HG03103 (cell line): ENCODE results near the gene MANBA.

Experiments
- ATAC-seq: cut with Tn5 transposase; IDR thresholded peaks from one replicate; pipeline ENCODE4 v1.9.1; 2021; ENCODE audit warnings: low read depth; ENCODE audit not compliant: unreplicated experiment

The MANBA gene

GRCh38 chr4:102683881-102684609 lies 76.7 kb downstream of the MANBA start:
- ATAC-seq, result no peak

DNA sequence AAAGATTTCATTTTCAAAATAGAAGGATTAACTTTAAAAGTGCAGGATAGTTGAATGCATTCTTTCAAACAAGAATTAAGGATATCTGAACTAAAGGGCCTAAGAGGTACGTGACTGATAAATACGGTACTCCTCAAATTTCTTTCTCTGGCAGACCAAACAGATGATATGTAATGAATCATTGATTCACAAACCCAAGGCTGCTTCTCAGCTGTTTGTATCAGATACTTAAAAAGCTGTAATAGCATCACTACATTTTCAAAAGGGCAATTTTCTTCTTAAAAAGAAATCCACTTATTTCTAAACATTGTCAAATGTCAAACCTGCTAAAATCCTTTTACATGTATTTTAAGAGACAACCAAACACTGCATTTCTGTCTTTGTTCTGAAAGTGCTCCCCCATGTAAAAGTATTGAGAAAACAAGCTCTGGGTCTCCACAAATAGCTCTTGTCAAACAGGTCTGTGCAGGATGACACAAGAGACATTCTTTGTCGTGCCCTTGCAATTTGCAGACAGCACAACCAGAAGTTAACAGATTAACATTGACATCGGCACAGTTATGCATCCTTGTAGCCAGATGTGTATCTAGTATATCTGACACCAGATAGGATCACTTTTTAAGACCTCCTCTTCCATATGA lies 82.0 kb downstream of the MANBA start:
- no peak for ATAC-seq

- ATAC-seq, result no peak
These were observed 82.7 kb downstream of the MANBA start for GRCh38 chr4:102678107-102678506.

DNA sequence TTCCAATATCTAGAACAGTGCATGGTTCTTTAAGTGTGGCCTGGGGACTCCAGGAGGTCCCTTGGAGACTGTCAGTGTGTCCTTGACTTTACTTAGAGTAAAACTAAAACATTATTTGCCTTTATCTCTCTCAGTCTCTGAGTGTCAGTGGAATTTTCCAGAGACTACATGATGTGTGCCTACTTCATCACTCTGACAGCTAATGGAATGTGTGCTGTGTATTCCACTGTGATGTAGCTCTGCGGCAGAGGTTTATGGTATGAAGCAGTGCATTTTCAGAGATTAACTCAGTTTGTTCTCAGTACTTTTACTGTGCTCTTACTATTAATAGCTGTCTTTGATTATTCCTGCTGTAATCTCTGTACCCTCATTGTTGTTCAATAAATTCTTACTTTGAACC lies 85.6 kb downstream of the MANBA start:
- no peak for ATAC-seq

DNA sequence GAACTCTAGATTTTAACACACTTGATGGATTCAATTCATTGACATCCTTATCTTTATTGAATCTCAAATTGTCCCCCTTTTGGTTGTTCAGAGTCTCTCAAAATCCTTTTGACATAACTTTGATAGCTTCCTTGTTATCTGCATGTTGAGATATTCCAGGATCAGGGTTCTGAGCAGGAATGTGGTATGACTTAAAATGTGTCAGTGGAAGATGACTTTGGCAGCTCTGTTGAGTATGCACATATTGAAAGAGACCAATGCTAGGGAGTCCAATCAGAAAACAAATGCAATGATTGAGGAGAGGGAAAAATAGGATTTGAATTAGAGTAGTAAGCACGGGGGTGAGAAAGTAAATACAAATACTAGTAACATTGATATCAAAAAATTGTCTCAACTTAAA lies 93.8 kb downstream of the MANBA start:
- no peak for ATAC-seq

DNA sequence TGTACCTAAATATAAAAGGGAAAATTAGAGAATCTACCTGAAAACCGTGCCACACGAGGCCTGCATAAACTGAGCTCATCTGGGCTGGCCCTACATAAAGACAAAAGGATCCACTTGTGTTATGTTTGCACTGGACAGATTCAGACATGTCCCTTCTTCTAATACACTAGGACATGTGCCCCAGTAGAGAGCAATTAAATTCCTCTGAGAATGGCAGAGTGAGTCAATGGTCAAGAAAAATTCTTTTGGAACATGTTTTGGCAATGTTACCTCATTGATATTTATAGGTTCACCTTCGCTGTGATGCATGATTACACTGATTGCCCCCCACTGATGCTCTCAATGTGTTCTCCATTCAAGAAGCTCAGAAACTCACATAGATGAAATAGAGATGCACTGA lies 95.2 kb downstream of the MANBA start:
- ATAC-seq, result no peak

- no peak for ATAC-seq
These were observed 97.7 kb downstream of the MANBA start for GRCh38 chr4:102663073-102663472.

GRCh38 chr4:102657206-102657605 lies 103.6 kb downstream of the MANBA start:
- no peak for ATAC-seq

DNA sequence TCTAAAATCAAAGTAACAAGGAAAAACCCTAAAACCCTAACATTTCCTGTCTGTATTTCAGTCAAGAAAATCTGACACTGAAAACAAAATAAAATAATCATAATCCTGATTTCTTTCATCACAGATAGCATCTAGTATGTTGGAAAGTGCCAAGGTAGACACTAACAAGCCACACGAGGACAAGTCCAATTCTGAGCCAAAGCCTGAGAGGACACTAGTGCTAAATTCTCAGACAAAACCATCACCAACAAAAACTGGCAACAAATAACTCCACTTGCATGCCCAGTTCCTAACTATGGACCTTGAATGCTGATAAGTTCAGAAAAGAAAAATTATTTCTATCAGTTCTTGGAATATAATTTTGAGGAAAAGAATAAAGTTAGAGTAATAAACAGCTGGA lies 113.7 kb downstream of the MANBA start:
- ATAC-seq, result no peak

DNA sequence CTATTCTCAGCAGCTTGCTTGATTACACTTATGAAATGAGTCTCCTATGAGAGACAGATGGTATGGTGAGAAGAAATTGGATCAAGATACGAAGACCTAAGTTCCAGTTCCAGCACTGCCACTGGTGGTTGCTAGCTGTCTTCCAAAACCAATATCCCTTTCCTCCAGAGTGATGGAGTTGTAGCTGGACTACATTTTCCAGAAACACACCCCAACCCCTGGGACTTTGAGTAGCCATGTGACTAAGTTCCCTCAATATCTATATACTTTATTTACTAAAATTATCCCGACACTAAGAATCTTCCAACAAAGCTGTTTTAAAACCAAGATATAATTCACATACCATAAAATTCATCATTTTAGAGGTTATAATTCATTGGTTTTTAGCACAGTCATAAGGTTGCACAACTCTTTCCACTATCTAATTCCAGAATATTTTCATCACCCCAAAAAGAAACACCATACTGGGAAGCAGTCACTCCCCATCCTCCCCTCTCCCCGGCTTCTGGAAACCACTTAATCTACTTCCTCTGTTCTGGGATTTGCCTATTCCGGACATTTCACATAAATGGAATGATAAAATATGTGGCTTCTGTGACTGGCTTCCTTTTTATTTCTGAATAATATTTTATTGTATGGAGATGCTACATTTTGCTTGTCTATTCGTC lies 118.0 kb downstream of the MANBA start:
- no peak for ATAC-seq

DNA sequence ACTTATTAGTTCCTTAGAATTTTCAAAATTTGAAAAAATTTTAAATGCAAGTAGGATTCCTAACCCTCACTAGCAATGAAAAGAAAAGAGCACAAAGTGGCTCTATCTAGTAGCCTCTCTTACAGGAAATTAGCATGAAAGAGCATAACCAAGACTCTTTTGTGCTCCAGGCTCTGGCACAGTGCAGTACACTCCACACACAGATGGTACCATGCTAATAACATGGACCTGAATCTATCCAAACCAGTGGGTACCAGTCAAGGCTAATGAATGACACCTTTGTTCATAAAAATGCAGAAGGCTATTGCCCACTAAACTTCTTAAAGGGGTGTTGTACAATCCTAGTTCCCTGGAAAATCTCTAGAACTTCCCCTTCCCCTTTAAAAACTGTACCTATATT lies 119.0 kb downstream of the MANBA start:
- ATAC-seq, result no peak

DNA sequence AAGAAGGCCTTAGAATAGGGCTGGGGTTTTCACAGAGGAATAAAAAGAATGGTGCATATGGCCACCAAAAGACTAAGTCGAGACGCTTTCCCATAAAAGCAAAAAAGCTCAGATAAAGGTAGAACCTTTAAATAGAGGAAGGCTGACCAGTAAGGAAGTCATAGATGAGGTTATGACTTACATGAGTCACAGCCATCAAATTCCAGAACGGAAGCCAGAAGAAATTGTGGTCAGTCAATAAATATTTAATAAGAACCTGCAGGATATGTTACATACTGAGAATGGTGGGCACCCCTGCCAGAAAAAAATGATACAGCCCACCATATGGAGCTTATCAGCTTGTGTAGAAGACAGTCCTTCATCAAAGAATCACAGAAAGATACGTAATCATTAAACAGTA lies 120.1 kb downstream of the MANBA start:
- no peak for ATAC-seq

- no peak for ATAC-seq
These were observed 121.2 kb downstream of the MANBA start for GRCh38 chr4:102639598-102639997.

DNA sequence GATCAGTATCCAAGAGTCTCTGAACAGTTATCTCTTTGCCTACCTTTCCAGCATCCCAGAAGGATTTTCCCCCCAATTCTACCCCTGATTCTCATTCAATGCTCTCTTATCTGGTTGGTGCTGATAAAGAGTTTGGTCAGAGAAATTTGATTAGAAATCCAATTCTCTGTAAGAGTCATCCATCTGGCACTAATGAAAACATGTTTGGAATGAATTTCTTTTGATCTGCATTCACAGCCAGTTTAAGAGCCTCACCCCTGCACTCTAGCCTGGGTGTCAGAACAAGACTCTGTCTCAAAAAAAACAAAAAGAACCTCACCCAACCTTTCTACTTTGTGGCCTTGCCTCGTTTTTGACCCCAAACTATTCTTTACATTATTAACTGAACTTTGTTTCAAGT lies 122.1 kb downstream of the MANBA start:
- ATAC-seq, result no peak

GRCh38 chr4:102637391-102637790 lies 123.4 kb downstream of the MANBA start:
- no peak for ATAC-seq

DNA sequence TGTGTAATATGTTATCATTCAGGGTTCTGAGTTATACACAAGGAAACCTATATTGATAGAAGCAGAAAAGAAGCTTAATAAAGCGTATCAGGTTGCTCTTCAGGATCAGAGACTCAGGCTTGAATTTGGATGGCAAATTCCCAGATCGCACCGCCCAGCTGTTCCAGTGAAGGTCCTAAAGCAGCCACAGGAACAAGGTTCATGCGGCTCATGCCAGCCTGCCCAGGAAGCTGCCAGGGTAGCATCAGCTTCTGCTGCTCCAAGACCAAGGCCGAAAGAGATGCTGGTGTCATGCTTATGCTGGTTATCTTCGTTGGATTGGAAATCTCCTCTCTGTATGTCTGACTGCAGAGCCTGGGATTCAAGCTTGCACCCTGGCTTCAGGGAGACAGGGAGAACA lies 127.7 kb downstream of the MANBA start:
- no peak for ATAC-seq

- no peak for ATAC-seq
These were observed 128.3 kb downstream of the MANBA start for GRCh38 chr4:102632241-102633065.

GRCh38 chr4:102631616-102632015 lies 129.2 kb downstream of the MANBA start:
- no peak for ATAC-seq

GRCh38 chr4:102629673-102630072 lies 131.1 kb downstream of the MANBA start:
- ATAC-seq, result no peak

DNA sequence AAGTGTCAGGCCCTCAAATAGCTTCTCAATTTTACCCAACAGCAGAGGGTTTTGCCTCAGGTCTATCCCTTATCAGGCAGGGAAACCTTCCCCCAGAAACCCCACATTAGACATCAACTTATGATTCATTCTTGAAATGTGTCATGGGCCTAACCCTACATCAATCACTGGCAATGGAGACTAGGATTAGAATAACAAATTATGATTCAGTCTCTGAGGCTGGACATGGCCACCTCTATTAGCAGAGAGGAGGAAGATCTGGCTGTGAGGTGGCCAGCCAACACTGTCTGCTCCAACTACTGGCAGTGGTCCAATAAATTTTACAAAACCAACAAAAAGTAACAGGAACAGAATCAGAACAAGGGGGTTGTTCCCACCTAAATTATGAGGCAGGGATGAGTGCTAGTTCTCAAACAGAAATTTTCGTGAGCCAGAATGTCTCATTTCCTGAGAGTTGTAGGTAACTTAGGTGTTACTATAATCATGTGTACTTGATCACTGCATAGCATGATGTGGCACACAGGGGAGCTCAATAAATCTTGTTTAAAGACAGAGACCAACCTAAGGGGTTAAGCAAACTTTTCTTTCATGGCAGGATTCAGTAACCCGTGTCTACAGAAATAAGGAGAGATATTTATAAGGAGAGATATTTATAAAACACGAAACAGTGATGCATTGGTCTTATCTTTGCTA lies 132.8 kb downstream of the MANBA start:
- no peak for ATAC-seq
